Neural crest cell (in vitro differentiated cells): ENCODE results near the gene OTOL1. TPM values are rescaled to one million over a fixed set of nuclear protein-coding genes. Genes with fewer than 3 reads are reported as not detected.

ENCODE experiments used
- DNase-seq: peaks from one replicate; pipeline ENCODE4 v3.0.0; 2021; ENCODE audit warnings: low read depth, mixed read lengths, low spot score
- H3K27ac Mint-ChIP-seq: one replicate; pipeline ENCODE4 v1.8.0; 2021; ENCODE audit warnings: mild to moderate bottlenecking, mixed read lengths; ENCODE audit not compliant: unreplicated experiment
- H3K27me3 Mint-ChIP-seq: 2 replicates; pipeline ENCODE4 v1.8.0; 2021; ENCODE audit warnings: low read depth, mild to moderate bottlenecking, mixed read lengths
- H3K36me3 Mint-ChIP-seq: 2 replicates; pipeline ENCODE4 v1.8.0; 2021; ENCODE audit warnings: low read depth, mild to moderate bottlenecking, mixed read lengths
- H3K4me1 Mint-ChIP-seq: 2 replicates; pipeline ENCODE4 v1.8.0; 2021; ENCODE audit warnings: mixed read lengths
- H3K4me3 Mint-ChIP-seq: one replicate; pipeline ENCODE4 v1.8.0; 2021; ENCODE audit warnings: mild to moderate bottlenecking, mixed read lengths
- H3K9me3 Mint-ChIP-seq: 2 replicates; pipeline ENCODE4 v1.8.0; 2021; ENCODE audit warnings: mixed read lengths
- total RNA-seq: library from RNA; stranded (reverse); gene quantifications from 2 replicates; pipeline ENCODE4 v1.2.1, GENCODE V29; 2021
- TF ChIP-seq, protein P1 (sequence below): fragments of 200-600 bp; sonication (generic); conservative IDR thresholded peaks from 2 replicates; pipeline ENCODE4 v1.5.0; 2021; ENCODE audit warnings: antibody characterized with exemption, mild to moderate bottlenecking

OTOL1 gene
- total RNA-seq, 1 donor from 2014 or later: 0.16 TPM

DNA sequence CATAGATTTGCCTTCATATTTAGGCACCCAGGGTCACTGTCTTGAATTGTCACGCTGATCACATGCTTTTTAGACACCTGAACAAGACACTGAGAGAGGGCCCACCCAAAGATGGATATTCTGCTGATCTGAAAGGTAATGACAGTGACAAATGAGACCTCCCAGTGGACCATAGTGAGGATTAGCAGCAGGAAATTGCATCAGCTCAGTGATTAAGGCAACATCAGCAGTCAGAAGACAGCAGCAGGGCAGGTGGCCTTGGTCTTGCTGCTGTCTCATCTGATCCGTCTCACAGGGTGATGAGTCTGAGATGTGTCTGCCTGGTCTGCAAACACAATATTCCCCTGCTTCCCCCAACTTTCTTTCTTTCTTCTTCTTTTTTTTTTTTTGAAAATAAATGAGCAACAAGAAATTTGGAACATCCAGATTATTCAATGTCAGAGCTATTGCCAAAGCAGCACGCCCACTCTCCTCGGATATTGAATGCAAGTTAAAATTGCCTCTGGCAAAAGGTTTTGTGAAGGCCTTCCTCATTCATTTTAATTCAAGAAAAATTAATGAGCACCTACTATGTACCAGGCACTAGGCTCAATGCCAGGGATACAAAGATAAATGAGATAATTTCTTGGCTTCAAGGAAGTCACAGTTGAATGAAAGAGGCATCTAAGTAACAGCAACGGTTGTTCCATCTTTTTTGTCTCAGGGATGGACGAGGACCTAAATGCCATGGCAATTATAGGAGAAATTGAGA lies 14.1 kb downstream of the OTOL1 start:
- H3K36me3 Mint-ChIP-seq: no peaks in the 10 kb centered on the region
- H3K4me3 Mint-ChIP-seq: no peak overlapping the region
- TF ChIP-seq, protein P1, sequence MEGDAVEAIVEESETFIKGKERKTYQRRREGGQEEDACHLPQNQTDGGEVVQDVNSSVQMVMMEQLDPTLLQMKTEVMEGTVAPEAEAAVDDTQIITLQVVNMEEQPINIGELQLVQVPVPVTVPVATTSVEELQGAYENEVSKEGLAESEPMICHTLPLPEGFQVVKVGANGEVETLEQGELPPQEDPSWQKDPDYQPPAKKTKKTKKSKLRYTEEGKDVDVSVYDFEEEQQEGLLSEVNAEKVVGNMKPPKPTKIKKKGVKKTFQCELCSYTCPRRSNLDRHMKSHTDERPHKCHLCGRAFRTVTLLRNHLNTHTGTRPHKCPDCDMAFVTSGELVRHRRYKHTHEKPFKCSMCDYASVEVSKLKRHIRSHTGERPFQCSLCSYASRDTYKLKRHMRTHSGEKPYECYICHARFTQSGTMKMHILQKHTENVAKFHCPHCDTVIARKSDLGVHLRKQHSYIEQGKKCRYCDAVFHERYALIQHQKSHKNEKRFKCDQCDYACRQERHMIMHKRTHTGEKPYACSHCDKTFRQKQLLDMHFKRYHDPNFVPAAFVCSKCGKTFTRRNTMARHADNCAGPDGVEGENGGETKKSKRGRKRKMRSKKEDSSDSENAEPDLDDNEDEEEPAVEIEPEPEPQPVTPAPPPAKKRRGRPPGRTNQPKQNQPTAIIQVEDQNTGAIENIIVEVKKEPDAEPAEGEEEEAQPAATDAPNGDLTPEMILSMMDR: no peak
- no peaks in the 10 kb centered on the region for H3K9me3 Mint-ChIP-seq
- DNase-seq: no peak
- H3K27me3 Mint-ChIP-seq: no peaks in the 10 kb centered on the region
- no peak overlapping the region for H3K27ac Mint-ChIP-seq
- no peaks in the 10 kb centered on the region for H3K4me1 Mint-ChIP-seq

DNA sequence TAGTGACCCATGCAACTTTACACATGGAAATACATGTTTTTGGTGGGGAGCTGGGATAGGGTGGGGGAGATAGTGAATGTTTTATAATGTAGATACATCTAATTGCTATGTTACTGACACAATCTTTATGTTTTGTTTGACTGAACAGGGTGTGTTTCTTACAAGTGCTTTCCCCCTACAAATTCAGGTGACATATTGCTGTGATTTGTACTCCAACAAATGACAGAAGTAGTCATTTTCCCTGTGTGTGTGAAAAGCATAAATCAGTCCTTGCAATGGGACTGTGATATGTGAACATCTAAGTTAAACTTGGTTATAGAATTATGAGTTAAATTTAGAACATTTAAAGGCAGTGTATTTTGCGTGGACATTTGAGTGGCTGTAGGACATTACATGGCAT lies 27.3 kb downstream of the OTOL1 start:
- no peak for DNase-seq
- H3K36me3 Mint-ChIP-seq: no peaks in the 10 kb centered on the region
- TF ChIP-seq, protein P1: no peak
- H3K27ac Mint-ChIP-seq: no peak overlapping the region
- no peaks in the 10 kb centered on the region for H3K27me3 Mint-ChIP-seq
- H3K4me1 Mint-ChIP-seq: no peaks in the 10 kb centered on the region
- H3K4me3 Mint-ChIP-seq: no peak overlapping the region
- peaks cover 11% of the 10 kb centered on the region for H3K9me3 Mint-ChIP-seq

DNA sequence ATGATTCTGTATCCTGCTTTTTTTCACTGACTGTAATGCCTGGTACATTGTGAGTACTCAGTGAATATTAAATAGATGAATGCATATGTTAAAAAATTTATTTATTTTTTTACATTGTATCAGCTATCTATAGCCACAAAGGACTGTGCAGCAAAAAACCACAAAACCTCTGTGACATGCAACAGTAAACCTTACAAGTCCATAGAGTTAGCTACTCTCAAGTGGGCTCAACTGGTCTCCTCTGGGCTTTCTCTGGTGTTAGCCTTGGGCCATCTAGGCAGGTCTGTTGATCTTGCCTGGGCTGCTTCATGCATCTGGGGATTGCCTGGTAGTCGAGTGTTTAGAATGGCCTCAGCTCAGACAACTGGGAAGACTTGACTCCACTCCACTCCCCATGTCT lies 35.3 kb downstream of the OTOL1 start:
- Mint-ChIP-seq H3K27ac (no peak overlapping the region), H3K4me1 (no peaks in the 10 kb centered on the region), H3K9me3 (peaks cover 10% of the 10 kb centered on the region), H3K36me3 (no peaks in the 10 kb centered on the region), H3K4me3 (no peak overlapping the region), H3K27me3 (no peaks in the 10 kb centered on the region)
- TF ChIP-seq, protein P1: no peak
- DNase-seq: no peak

DNA sequence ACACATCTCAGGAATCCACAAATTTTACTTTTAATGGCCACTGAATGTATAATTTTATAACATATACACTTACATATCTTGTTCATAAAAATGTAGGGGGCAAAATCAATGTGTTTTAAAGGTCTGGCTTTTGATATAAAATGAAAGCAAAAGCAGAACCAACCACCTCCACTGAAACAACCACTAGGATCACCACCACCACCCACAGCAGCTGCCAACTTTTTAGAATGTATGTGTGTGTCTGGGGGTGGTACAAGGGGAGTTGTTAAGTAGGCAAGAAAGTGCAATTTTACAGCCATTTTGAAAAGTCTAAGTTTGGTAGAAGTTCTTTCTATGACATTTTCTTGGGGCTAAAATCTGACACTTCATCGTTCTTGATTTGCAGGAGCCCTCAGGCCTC lies 44.0 kb downstream of the OTOL1 start:
- H3K27ac Mint-ChIP-seq: no peak overlapping the region
- no peaks in the 10 kb centered on the region for H3K27me3 Mint-ChIP-seq
- H3K4me3 Mint-ChIP-seq: no peak overlapping the region
- DNase-seq: no peak
- no peaks in the 10 kb centered on the region for H3K9me3 Mint-ChIP-seq
- no peaks in the 10 kb centered on the region for H3K36me3 Mint-ChIP-seq
- no peaks in the 10 kb centered on the region for H3K4me1 Mint-ChIP-seq
- TF ChIP-seq, protein P1: no peak

DNA sequence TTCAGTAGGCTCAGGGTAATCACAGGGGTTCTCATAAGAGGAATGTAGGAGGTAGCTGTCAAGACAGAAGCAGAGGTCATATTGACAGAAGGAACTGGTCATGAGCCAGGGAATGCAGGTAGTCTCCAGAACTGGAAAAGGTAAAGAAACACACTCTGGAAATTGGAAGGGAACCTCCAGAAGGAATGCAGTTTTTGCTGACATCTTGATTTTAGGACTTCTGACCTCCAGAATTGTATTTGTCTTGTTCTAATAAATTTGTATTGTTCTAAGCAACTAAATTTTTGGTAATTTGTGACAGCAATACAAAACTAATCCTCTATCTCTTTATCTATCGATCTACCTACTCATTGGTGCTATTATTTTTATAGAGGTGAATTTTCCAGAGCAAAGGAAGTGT lies 49.2 kb downstream of the OTOL1 start:
- no peak overlapping the region for H3K4me3 Mint-ChIP-seq
- H3K27me3 Mint-ChIP-seq: no peaks in the 10 kb centered on the region
- TF ChIP-seq, protein P1: no peak
- peaks cover 4% of the 10 kb centered on the region for H3K36me3 Mint-ChIP-seq
- no peak for DNase-seq
- no peak overlapping the region for H3K27ac Mint-ChIP-seq
- H3K9me3 Mint-ChIP-seq: peaks cover 5% of the 10 kb centered on the region
- H3K4me1 Mint-ChIP-seq: peaks cover 15% of the 10 kb centered on the region
